K562 (cell line): ENCODE data around the gene CCL13. TPM values are rescaled to one million over a fixed set of nuclear protein-coding genes. Genes with fewer than 3 reads are reported as not detected.

Experiments used
- DACH1 ChIP-seq: fragments of 450-650 bp; IDR thresholded peaks from 2 replicates; pipeline ENCODE4 v1.6.1; 2018; ENCODE audit not compliant: partially characterized antibody
- DMBX1 ChIP-seq: fragments of 250-450 bp; sonication (Bioruptor Pico); IDR thresholded peaks from 2 replicates; pipeline ENCODE4 v1.8.0; 2022; ENCODE audit warnings: inconsistent platforms, mild to moderate bottlenecking, moderate library complexity, borderline replicate concordance
- ESRRA ChIP-seq: fragments of 450-650 bp; IDR thresholded peaks from 2 replicates; pipeline ENCODE4 v1.6.1; 2014; ENCODE audit warnings: low read depth, mild to moderate bottlenecking, moderate library complexity, borderline replicate concordance
- HEY1 ChIP-seq: fragments of 250-450 bp; sonication (Bioruptor Pico); IDR thresholded peaks from 2 replicates; pipeline ENCODE4 v1.5.0; 2020; ENCODE audit warnings: mild to moderate bottlenecking, moderate library complexity, borderline replicate concordance
- HNRNPL ChIP-seq: fragments of 200-400 bp; formaldehyde crosslinking; IDR thresholded peaks from 2 replicates; pipeline ENCODE4 v1.6.1; 2017; ENCODE audit warnings: low read depth, mild to moderate bottlenecking, low read length
- MCM5 ChIP-seq: fragments of 450-650 bp; IDR thresholded peaks from 2 replicates; pipeline ENCODE4 v1.6.1; 2016; ENCODE audit warnings: low read depth
- NFE2L1 ChIP-seq: fragments of 450-650 bp; IDR thresholded peaks from 2 replicates; pipeline ENCODE4 v1.6.1; 2016; ENCODE audit warnings: missing genetic modification characterization, low read depth, mild to moderate bottlenecking, missing compliant biosample characterization, moderate library complexity, borderline replicate concordance
- NR2C1 ChIP-seq, 2 experiments: fragments of 450-650 bp; IDR thresholded peaks; 2 replicates each; pipeline ENCODE4 v1.6.1; 2017; ENCODE audit warnings: mild to moderate bottlenecking in 2 of 2, antibody characterized with exemption in 1 of 2, inconsistent platforms in 1 of 2, missing compliant biosample characterization in 1 of 2, missing genetic modification characterization in 1 of 2
- POLR3A ChIP-seq: IDR thresholded peaks from 2 replicates; pipeline ENCODE4 v1.6.1; 2011; ENCODE audit warnings: borderline replicate concordance, mild to moderate bottlenecking, moderate library complexity; ENCODE audit not compliant: insufficient read length, insufficient read depth; ENCODE audit errors: extremely low read depth
- TSC22D4 ChIP-seq: fragments of 450-650 bp; IDR thresholded peaks from 2 replicates; pipeline ENCODE4 v1.6.1; 2016; ENCODE audit warnings: missing genetic modification characterization, missing biosample characterization, control low read depth
- ZNF232 ChIP-seq: sonication (generic); formaldehyde crosslinking; IDR thresholded peaks from 2 replicates; pipeline ENCODE4 v1.8.0; 2022; ENCODE audit warnings: mild to moderate bottlenecking, missing genetic modification reagents
- polyA plus RNA-seq, 8 experiments: library from polyadenylated mRNA; depleted of rRNA in 4 of 8; stranded (reverse) in 5 of 8; unstranded in 3 of 8; fragments of >200 nt; fragmentation: Nextera tagmentation in 2 of 8; fragmentation: Illumina TruSeq in 1 of 8; extraction: Ambion mirVana in 2 of 8; extraction: Trizol in 1 of 8; gene quantifications; 2 replicates each; pipeline versions ENCODE4 v1.2.1 to v1.2.3, GENCODE V29; 2011 to 2014; ENCODE audit warnings: inconsistent platforms in 1 of 8, missing spikeins in 1 of 8
- total RNA-seq, 7 experiments: library from RNA; depleted of rRNA in 6 of 7; stranded (reverse); fragments of >200 nt in 6 of 7; fragmentation: Illumina TruSeq in 2 of 7; extraction: Trizol in 2 of 7; gene quantifications; 2 replicates each; pipeline versions ENCODE4 v1.2.1 to v1.2.3, GENCODE V29; 2011 to 2021; ENCODE audit warnings: low replicate concordance in 1 of 7
- TF ChIP-seq, protein P1 (sequence below): fragments of 250-450 bp; sonication (Bioruptor Pico); IDR thresholded peaks from 2 replicates; pipeline ENCODE4 v1.4.0; 2020; ENCODE audit warnings: mild to moderate bottlenecking, moderate library complexity
- TF ChIP-seq, protein P2 (sequence below): fragments of 250-450 bp; sonication (Bioruptor Pico); IDR thresholded peaks from 2 replicates; pipeline ENCODE4 v1.4.0; 2020; ENCODE audit warnings: mild to moderate bottlenecking, moderate library complexity, borderline replicate concordance
- TF ChIP-seq, protein P3 (sequence below): IDR thresholded peaks from 2 replicates; pipeline ENCODE4 v1.6.1; 2016; ENCODE audit warnings: missing genetic modification characterization, missing compliant biosample characterization
- TF ChIP-seq, protein P4 (sequence below): IDR thresholded peaks from 2 replicates; pipeline ENCODE4 v1.6.1; 2014; ENCODE audit warnings: antibody characterized with exemption
- TF ChIP-seq, protein P5 (sequence below), 2 experiments: fragments of 450-650 bp; conservative IDR thresholded peaks; 2 replicates each; pipeline ENCODE4 v1.6.1; 2017; ENCODE audit warnings: mild to moderate bottlenecking in 2 of 2, moderate library complexity in 2 of 2
- TF ChIP-seq, protein P6 (sequence below), 3 experiments: fragments of 200-800 bp in 1 of 3; sonication (Bioruptor generic) in 1 of 3; sonication (generic) in 1 of 3; formaldehyde crosslinking in 1 of 3; IDR thresholded peaks; 2 replicates each; pipeline versions ENCODE4 v1.6.1 to v1.8.0; 2016 to 2022; ENCODE audit warnings: mild to moderate bottlenecking in 2 of 3, missing compliant biosample characterization in 2 of 3, missing genetic modification characterization in 2 of 3, missing genetic modification reagents in 1 of 3

CCL13 gene
- total and polyA plus RNA-seq, 9 of the 15 experiments (the other 6 are each of a cell fraction or from before 2014, with no cell fraction given) = not detected

DNA sequence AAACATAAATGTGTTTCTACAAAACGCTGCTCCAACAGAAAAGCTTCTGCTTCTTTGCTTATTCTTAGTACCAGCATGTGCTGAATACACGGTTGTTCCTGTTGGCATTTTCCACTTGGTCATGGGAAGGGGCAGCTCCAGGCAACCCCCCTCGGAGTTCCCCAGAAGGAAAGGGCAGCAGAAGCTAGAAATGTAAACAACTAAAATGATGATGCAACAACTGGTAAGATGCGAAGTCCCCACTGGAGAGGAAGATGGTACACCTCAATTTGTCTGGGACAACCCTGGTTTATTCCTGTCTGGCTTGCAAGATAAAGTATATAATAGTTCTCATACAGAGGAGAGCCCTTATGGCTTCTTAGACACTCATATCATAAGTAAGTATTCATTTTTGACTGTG lies 9.2 kb upstream of the CCL13 start (continued):
- TF ChIP-seq POLR3A = no peak
- TF ChIP-seq ZNF232 (CRISPR knock-in tag) = no peak
- TF ChIP-seq NFE2L1 (tag) = no peak
- no peak for TF ChIP-seq DMBX1
- TF ChIP-seq, protein P1, sequence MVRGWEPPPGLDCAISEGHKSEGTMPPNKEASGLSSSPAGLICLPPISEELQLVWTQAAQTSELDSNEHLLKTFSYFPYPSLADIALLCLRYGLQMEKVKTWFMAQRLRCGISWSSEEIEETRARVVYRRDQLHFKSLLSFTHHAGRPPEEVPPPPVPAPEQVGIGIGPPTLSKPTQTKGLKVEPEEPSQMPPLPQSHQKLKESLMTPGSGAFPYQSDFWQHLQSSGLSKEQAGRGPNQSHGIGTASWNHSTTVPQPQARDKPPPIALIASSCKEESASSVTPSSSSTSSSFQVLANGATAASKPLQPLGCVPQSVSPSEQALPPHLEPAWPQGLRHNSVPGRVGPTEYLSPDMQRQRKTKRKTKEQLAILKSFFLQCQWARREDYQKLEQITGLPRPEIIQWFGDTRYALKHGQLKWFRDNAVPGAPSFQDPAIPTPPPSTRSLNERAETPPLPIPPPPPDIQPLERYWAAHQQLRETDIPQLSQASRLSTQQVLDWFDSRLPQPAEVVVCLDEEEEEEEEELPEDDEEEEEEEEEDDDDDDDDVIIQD = no peak
- TF ChIP-seq MCM5 = no peak
- no peak for TF ChIP-seq HNRNPL
- TF ChIP-seq, protein P2, sequence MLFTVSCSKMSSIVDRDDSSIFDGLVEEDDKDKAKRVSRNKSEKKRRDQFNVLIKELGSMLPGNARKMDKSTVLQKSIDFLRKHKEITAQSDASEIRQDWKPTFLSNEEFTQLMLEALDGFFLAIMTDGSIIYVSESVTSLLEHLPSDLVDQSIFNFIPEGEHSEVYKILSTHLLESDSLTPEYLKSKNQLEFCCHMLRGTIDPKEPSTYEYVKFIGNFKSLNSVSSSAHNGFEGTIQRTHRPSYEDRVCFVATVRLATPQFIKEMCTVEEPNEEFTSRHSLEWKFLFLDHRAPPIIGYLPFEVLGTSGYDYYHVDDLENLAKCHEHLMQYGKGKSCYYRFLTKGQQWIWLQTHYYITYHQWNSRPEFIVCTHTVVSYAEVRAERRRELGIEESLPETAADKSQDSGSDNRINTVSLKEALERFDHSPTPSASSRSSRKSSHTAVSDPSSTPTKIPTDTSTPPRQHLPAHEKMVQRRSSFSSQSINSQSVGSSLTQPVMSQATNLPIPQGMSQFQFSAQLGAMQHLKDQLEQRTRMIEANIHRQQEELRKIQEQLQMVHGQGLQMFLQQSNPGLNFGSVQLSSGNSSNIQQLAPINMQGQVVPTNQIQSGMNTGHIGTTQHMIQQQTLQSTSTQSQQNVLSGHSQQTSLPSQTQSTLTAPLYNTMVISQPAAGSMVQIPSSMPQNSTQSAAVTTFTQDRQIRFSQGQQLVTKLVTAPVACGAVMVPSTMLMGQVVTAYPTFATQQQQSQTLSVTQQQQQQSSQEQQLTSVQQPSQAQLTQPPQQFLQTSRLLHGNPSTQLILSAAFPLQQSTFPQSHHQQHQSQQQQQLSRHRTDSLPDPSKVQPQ = no peak
- TF ChIP-seq ESRRA = no peak
- TF ChIP-seq HEY1 (CRISPR knock-in tag) = no peak
- TF ChIP-seq, protein P3, sequence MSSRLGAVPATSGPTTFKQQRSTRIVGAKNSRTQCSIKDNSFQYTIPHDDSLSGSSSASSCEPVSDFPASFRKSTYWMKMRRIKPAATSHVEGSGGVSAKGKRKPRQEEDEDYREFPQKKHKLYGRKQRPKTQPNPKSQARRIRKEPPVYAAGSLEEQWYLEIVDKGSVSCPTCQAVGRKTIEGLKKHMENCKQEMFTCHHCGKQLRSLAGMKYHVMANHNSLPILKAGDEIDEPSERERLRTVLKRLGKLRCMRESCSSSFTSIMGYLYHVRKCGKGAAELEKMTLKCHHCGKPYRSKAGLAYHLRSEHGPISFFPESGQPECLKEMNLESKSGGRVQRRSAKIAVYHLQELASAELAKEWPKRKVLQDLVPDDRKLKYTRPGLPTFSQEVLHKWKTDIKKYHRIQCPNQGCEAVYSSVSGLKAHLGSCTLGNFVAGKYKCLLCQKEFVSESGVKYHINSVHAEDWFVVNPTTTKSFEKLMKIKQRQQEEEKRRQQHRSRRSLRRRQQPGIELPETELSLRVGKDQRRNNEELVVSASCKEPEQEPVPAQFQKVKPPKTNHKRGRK (tag) = no peak
- TF ChIP-seq, protein P4, sequence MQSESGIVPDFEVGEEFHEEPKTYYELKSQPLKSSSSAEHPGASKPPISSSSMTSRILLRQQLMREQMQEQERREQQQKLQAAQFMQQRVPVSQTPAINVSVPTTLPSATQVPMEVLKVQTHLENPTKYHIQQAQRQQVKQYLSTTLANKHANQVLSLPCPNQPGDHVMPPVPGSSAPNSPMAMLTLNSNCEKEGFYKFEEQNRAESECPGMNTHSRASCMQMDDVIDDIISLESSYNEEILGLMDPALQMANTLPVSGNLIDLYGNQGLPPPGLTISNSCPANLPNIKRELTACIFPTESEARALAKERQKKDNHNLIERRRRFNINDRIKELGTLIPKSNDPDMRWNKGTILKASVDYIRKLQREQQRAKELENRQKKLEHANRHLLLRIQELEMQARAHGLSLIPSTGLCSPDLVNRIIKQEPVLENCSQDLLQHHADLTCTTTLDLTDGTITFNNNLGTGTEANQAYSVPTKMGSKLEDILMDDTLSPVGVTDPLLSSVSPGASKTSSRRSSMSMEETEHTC = no peak
- TF ChIP-seq, protein P5, sequence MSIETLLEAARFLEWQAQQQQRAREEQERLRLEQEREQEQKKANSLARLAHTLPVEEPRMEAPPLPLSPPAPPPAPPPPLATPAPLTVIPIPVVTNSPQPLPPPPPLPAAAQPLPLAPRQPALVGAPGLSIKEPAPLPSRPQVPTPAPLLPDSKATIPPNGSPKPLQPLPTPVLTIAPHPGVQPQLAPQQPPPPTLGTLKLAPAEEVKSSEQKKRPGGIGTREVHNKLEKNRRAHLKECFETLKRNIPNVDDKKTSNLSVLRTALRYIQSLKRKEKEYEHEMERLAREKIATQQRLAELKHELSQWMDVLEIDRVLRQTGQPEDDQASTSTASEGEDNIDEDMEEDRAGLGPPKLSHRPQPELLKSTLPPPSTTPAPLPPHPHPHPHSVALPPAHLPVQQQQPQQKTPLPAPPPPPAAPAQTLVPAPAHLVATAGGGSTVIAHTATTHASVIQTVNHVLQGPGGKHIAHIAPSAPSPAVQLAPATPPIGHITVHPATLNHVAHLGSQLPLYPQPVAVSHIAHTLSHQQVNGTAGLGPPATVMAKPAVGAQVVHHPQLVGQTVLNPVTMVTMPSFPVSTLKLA (conservative IDR thresholded peaks at IDR 0.05) = no peak
- TF ChIP-seq, protein P6, sequence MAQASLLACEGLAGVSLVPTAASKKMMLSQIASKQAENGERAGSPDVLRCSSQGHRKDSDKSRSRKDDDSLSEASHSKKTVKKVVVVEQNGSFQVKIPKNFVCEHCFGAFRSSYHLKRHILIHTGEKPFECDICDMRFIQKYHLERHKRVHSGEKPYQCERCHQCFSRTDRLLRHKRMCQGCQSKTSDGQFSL (CRISPR knock-in tag; IDR thresholded peaks at IDR 0.05) = no peak
- TF ChIP-seq, protein P6 (tag; IDR thresholded peaks at IDR 0.05) = no peak
- no peak for TF ChIP-seq NR2C1 (IDR thresholded peaks at IDR 0.05)
- TF ChIP-seq NR2C1 (tag; IDR thresholded peaks at IDR 0.05) = peak; percentile 27; the same call in 1 of the 2 replicates
- no peak for TF ChIP-seq DACH1
- TF ChIP-seq TSC22D4 (tag) = no peak
